ENCODE measurements around the gene PMM1. TPM values are rescaled to one million over a fixed set of nuclear protein-coding genes. Genes with fewer than 3 reads are reported as not detected.

PMM1 gene
- total and polyA plus RNA-seq, 2 of the 13 experiments (the other 11 are each of a cell fraction or from before 2014, with no cell fraction given) = 17.8 to 95.6 TPM

GRCh38 chr22:41532908-41533825, 56.5 kb downstream of the PMM1 start (continued):
- TF ChIP-seq ZNF687 (CRISPR knock-in tag; IDR thresholded peaks at IDR 0.05) (peak; percentile 51), RAD21 (CRISPR knock-in tag; IDR thresholded peaks at IDR 0.05) (0 out of 2 replicates have a peak, but pooled peaks have one; percentile 16), ADNP (CRISPR knock-in tag; IDR thresholded peaks at IDR 0.05) (no peak), ATF7 (IDR thresholded peaks at IDR 0.05) (no peak), ATF7 (CRISPR knock-in tag; IDR thresholded peaks at IDR 0.05) (no peak), ZNF572 (CRISPR knock-in tag; IDR thresholded peaks at IDR 0.05) (peak; percentile 78; the same call in 1 of the 2 replicates), ZBTB21 (CRISPR knock-in tag; IDR thresholded peaks at IDR 0.05) (no peak), HES4 (CRISPR knock-in tag; IDR thresholded peaks at IDR 0.05; ENCODE audit: borderline replicate concordance) (no peak), YEATS4 (CRISPR knock-in tag; IDR thresholded peaks at IDR 0.05; ENCODE audit: borderline replicate concordance) (no peak), AKAP8 (CRISPR knock-in tag; IDR thresholded peaks at IDR 0.05) (no peak), ZFP62 (CRISPR knock-in tag; IDR thresholded peaks at IDR 0.05) (no peak), ZNF101 (CRISPR knock-in tag; IDR thresholded peaks at IDR 0.05; ENCODE audit: borderline replicate concordance, low read depth) (no peak), MATR3 (CRISPR knock-in tag; IDR thresholded peaks at IDR 0.05) (no peak), CREM (IDR thresholded peaks at IDR 0.05) (no peak), CREM (CRISPR knock-in tag; IDR thresholded peaks at IDR 0.05) (no peak), ZNF605 (CRISPR knock-in tag; IDR thresholded peaks at IDR 0.05) (peak; percentile 35; the same call in 1 of the 2 replicates), FIP1L1 (IDR thresholded peaks at IDR 0.05; ENCODE audit: borderline replicate concordance, insufficient read depth, low read depth, low read length) (no peak), TRIM22 (IDR thresholded peaks at IDR 0.05) (no peak), ATF5 (CRISPR knock-in tag; IDR thresholded peaks at IDR 0.05; ENCODE audit: low read depth) (no peak), ZNF746 (CRISPR knock-in tag; IDR thresholded peaks at IDR 0.05) (no peak), TFDP2 (CRISPR knock-in tag; IDR thresholded peaks at IDR 0.05) (no peak)

All from HepG2 (cell line).